IMR-90 (cell line): ENCODE results near the gene FCHSD2.

Source experiments
- BHLHE40 ChIP-seq: fragments of 150-350 bp; IDR thresholded peaks from 2 replicates; pipeline ENCODE4 v1.6.1; 2016; ENCODE audit warnings: mild to moderate bottlenecking, low read depth, low read length
- CEBPB ChIP-seq: IDR thresholded peaks from 2 replicates; pipeline ENCODE4 v1.6.1; 2012; ENCODE audit warnings: low read depth, low read length, improper control_type of control experiment
- CHD1 ChIP-seq: IDR thresholded peaks from 2 replicates; pipeline ENCODE4 v1.6.1; 2012; ENCODE audit warnings: low read depth, low read length, improper control_type of control experiment
- CTCF ChIP-seq: conservative IDR thresholded peaks from 2 replicates; pipeline ENCODE4 v1.5.1; 2012; ENCODE audit warnings: mild to moderate bottlenecking, low read depth, low read length, improper control_type of control experiment
- MAFK ChIP-seq: IDR thresholded peaks from 2 replicates; pipeline ENCODE4 v1.6.1; 2012; ENCODE audit warnings: low read depth, low read length, improper control_type of control experiment
- MXI1 ChIP-seq: IDR thresholded peaks from 2 replicates; pipeline ENCODE4 v1.6.1; 2012; ENCODE audit warnings: low read depth, mild to moderate bottlenecking, low read length, moderate library complexity, borderline replicate concordance
- POLR2A ChIP-seq: IDR thresholded peaks from 2 replicates; pipeline ENCODE4 v1.6.1; 2012; ENCODE audit warnings: mild to moderate bottlenecking, low read depth, low read length
- RAD21 ChIP-seq: IDR thresholded peaks from 2 replicates; pipeline ENCODE4 v1.6.1; 2012; ENCODE audit warnings: low read length, improper control_type of control experiment
- RCOR1 ChIP-seq: IDR thresholded peaks from 2 replicates; pipeline ENCODE4 v1.6.1; 2012; ENCODE audit warnings: mild to moderate bottlenecking, low read length, improper control_type of control experiment; ENCODE audit not compliant: insufficient replicate concordance
- RFX5 ChIP-seq: IDR thresholded peaks from 2 replicates; pipeline ENCODE4 v1.8.0; 2012; ENCODE audit warnings: low read depth, mild to moderate bottlenecking, low read length, moderate library complexity
- SMC3 ChIP-seq: fragments of 150-350 bp; IDR thresholded peaks from 2 replicates; pipeline ENCODE4 v1.6.1; 2016; ENCODE audit warnings: low read depth, mild to moderate bottlenecking, antibody characterized with exemption, low read length, moderate library complexity
- USF2 ChIP-seq: fragments of 150-350 bp; IDR thresholded peaks from 2 replicates; pipeline ENCODE4 v1.6.1; 2017; ENCODE audit warnings: mild to moderate bottlenecking, antibody characterized with exemption, low read length, low read depth

DNA sequence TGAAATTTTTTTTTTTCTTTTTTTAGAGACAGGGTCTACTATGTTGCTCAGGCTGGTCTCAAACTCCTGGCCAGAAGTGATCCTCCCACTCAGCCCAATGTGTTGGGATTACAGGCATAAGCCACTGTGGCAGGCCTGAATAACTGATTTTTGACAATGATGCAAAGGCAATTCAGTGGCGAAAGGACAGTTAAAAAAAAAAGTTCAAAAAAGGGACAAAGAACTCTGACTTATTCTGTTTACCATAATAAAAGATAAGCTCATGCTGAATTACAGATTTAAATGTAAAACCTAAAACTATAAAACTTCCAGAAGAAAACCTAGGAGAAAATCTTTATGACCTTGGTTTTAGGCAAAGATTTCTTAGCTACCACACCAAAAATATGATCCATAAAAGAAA is 279.0 kb downstream of the FCHSD2 start:
- no peak for TF ChIP-seq RFX5
- TF ChIP-seq CTCF: no peak
- no peak for TF ChIP-seq POLR2A
- no peak for TF ChIP-seq BHLHE40
- TF ChIP-seq MAFK: no peak
- no peak for TF ChIP-seq RAD21
- TF ChIP-seq CHD1: no peak
- TF ChIP-seq MXI1: no peak
- TF ChIP-seq USF2: no peak
- TF ChIP-seq RCOR1: no peak
- TF ChIP-seq CEBPB: no peak
- no peak for TF ChIP-seq SMC3
